ENCODE data around the gene CCDC83.

The CCDC83 gene

DNA sequence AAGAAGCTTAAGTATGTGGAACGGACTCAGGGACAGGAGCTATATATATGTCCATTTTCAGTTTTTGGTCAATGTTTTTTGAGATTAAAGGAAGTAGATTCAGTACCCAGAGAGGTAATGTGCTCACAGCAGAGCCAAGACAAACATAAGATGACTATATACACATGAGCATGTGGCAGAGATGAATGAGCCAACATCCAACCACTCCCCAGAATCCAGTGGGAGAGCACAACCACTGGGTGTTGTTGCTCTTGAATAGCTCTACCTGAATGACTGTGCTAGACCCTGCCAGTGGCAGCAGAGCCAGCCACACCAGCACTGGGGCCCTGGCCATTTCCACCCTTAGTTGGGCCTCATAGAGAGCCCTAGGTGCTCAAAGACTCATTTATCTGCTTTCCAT, 33.5 kb upstream of the CCDC83 start:
- Histone ChIP-seq H2BK15ac (ENCODE audit: low read depth, poor library complexity, severe bottlenecking) (no peak overlapping the region), H3K9me3 (ENCODE audit: control insufficient read depth, low read length) (no peaks in the 10 kb centered on the region)
- no peak for DNase-seq

DNA sequence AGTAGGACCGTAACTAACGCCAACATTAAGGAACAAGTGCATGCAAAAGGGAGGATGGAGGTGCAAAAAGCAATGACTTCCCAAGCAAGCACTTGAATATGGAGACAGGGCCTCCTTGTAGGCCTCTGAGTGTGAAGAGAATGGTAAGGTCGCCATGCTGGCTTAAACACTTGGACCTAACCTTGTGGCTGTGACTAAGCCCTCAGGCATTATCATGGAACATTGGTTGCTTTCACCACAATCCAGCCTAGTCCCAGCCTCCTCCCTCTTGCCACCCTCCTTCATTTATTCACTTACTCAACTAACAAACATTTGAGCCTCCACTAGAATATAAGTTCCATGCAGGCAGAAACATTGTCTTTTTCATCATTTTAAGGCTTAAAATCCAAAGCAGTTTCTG, 32.4 kb upstream of the CCDC83 start:
- H3K9me3 ChIP-seq (ENCODE audit: control insufficient read depth, low read length), result no peaks in the 10 kb centered on the region
- H2BK12ac ChIP-seq (ENCODE audit: low read length in 2 of 2), result no peak overlapping the region
- H3K4me3 ChIP-seq (ENCODE audit: insufficient read depth in 1 of 2, low read depth in 1 of 2, low read length in 2 of 2), result no peak overlapping the region
- H3K4ac ChIP-seq (ENCODE audit: low read depth in 1 of 2, low read length in 2 of 2), result no peak overlapping the region
- no peak overlapping the region for H2BK5ac ChIP-seq (ENCODE audit: low read depth, low read length, poor library complexity, severe bottlenecking)
- H2AFZ ChIP-seq (ENCODE audit: low read depth, low read length), result no peak overlapping the region
- no peak overlapping the region for H3K18ac ChIP-seq (ENCODE audit: low read depth in 1 of 2, low read length in 2 of 2)
- peaks cover 8% of the 10 kb centered on the region for H3K4me1 ChIP-seq (ENCODE audit: control insufficient read depth, insufficient read depth, low read depth, low read length)
- no peak overlapping the region for H3K4me2 ChIP-seq (ENCODE audit: low read length, poor library complexity, severe bottlenecking)
- no peak overlapping the region for H2BK120ac ChIP-seq (ENCODE audit: low read depth, low read length)
- no peaks in the 10 kb centered on the region for H3K36me3 ChIP-seq (ENCODE audit: control insufficient read depth in 1 of 2, insufficient read depth in 2 of 2, low read depth in 1 of 2, low read length in 2 of 2)
- H3K27me3 ChIP-seq (ENCODE audit: control insufficient read depth in 1 of 2, insufficient read depth in 1 of 2, low read length in 2 of 2), result no peaks in the 10 kb centered on the region
- H4K8ac ChIP-seq (ENCODE audit: low read length), result no peak overlapping the region
- no peaks in the 10 kb centered on the region for H3K79me1 ChIP-seq (replicated peaks; ENCODE audit: low read length, poor library complexity, severe bottlenecking)
- H3K14ac ChIP-seq (ENCODE audit: low read length in 2 of 2), result no peak overlapping the region
- no peak overlapping the region for H4K91ac ChIP-seq (ENCODE audit: low read length)
- no peak overlapping the region for H3K23ac ChIP-seq (ENCODE audit: low read length in 2 of 2)
- no peak overlapping the region for H2BK15ac ChIP-seq (ENCODE audit: low read depth, poor library complexity, severe bottlenecking)
- no peak overlapping the region for H3K9ac ChIP-seq (ENCODE audit: low read length)
- H3K27ac ChIP-seq (ENCODE audit: low read length, poor library complexity, severe bottlenecking), result no peak overlapping the region
- DNase-seq, result peak; percentile 64
- no peak overlapping the region for H2AK5ac ChIP-seq (ENCODE audit: low read length, severe bottlenecking)
- 90% methylated on average over 3 of the region's 3 CpGs for WGBS

More for the DNA sequence above, 33.5 kb upstream of the CCDC83 start:
- no peak overlapping the region for H2BK12ac ChIP-seq (ENCODE audit: low read length in 2 of 2)
- H3K27me3 ChIP-seq (ENCODE audit: control insufficient read depth in 1 of 2, insufficient read depth in 1 of 2, low read length in 2 of 2), result no peaks in the 10 kb centered on the region
- H2BK120ac ChIP-seq (ENCODE audit: low read depth, low read length), result no peak overlapping the region
- H3K4ac ChIP-seq (ENCODE audit: low read depth in 1 of 2, low read length in 2 of 2), result no peak overlapping the region
- 90% methylated on average over 1 of the region's 1 CpG for WGBS
- no peaks in the 10 kb centered on the region for H3K79me1 ChIP-seq (replicated peaks; ENCODE audit: low read length, poor library complexity, severe bottlenecking)
- H3K36me3 ChIP-seq (ENCODE audit: control insufficient read depth in 1 of 2, insufficient read depth in 2 of 2, low read depth in 1 of 2, low read length in 2 of 2), result no peaks in the 10 kb centered on the region
- H3K27ac ChIP-seq (ENCODE audit: low read length, poor library complexity, severe bottlenecking), result no peak overlapping the region
- no peak overlapping the region for H4K91ac ChIP-seq (ENCODE audit: low read length)
- no peak overlapping the region for H4K8ac ChIP-seq (ENCODE audit: low read length)
- no peak overlapping the region for H3K4me2 ChIP-seq (ENCODE audit: low read length, poor library complexity, severe bottlenecking)
- no peak overlapping the region for H2AK5ac ChIP-seq (ENCODE audit: low read length, severe bottlenecking)
- peaks cover 8% of the 10 kb centered on the region for H3K4me1 ChIP-seq (ENCODE audit: control insufficient read depth, insufficient read depth, low read depth, low read length)
- no peak overlapping the region for H3K23ac ChIP-seq (ENCODE audit: low read length in 2 of 2)
- no peak overlapping the region for H2AFZ ChIP-seq (ENCODE audit: low read depth, low read length)
- no peak overlapping the region for H3K9ac ChIP-seq (ENCODE audit: low read length)
- H3K18ac ChIP-seq (ENCODE audit: low read depth in 1 of 2, low read length in 2 of 2), result no peak overlapping the region
- H2BK5ac ChIP-seq (ENCODE audit: low read depth, low read length, poor library complexity, severe bottlenecking), result no peak overlapping the region
- H3K14ac ChIP-seq (ENCODE audit: low read length in 2 of 2), result peak overlapping the region in 1 of 2 experiments; percentile 76
- no peak overlapping the region for H3K4me3 ChIP-seq (ENCODE audit: insufficient read depth in 1 of 2, low read depth in 1 of 2, low read length in 2 of 2)

DNA sequence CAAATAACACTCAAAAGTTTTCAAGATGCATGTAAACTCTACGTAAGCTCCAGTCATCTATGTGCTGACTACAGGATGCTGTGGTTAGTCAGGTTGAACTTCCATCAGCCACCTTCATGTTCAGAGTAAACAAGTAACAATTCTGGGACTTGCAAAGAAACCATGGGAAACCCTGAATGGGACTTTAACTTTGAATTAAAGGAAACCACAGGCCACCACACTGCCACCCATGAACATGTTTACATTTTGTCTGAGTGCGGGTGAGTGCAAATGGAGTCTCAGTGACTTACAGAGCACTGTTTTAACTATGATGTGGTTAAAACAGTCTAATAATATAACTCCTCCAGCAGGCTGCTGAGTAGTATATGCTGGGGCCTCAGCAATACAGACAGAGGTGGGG, 31.4 kb upstream of the CCDC83 start:
- no peak overlapping the region for H3K4me2 ChIP-seq (ENCODE audit: low read length, poor library complexity, severe bottlenecking)
- H2AK5ac ChIP-seq (ENCODE audit: low read length, severe bottlenecking), result no peak overlapping the region
- no peaks in the 10 kb centered on the region for H3K27me3 ChIP-seq (ENCODE audit: control insufficient read depth in 1 of 2, insufficient read depth in 1 of 2, low read length in 2 of 2)
- no peak overlapping the region for H4K8ac ChIP-seq (ENCODE audit: low read length)
- H3K4ac ChIP-seq (ENCODE audit: low read depth in 1 of 2, low read length in 2 of 2), result no peak overlapping the region
- no peak overlapping the region for H2BK120ac ChIP-seq (ENCODE audit: low read depth, low read length)
- no peak overlapping the region for H4K91ac ChIP-seq (ENCODE audit: low read length)
- H2BK15ac ChIP-seq (ENCODE audit: low read depth, poor library complexity, severe bottlenecking), result no peak overlapping the region
- no peak overlapping the region for H3K9ac ChIP-seq (ENCODE audit: low read length)
- H2BK5ac ChIP-seq (ENCODE audit: low read depth, low read length, poor library complexity, severe bottlenecking), result no peak overlapping the region
- H3K4me3 ChIP-seq (ENCODE audit: insufficient read depth in 1 of 2, low read depth in 1 of 2, low read length in 2 of 2), result no peak overlapping the region
- H2AFZ ChIP-seq (ENCODE audit: low read depth, low read length), result no peak overlapping the region
- no peak overlapping the region for H3K27ac ChIP-seq (ENCODE audit: low read length, poor library complexity, severe bottlenecking)
- H3K36me3 ChIP-seq (ENCODE audit: control insufficient read depth in 1 of 2, insufficient read depth in 2 of 2, low read depth in 1 of 2, low read length in 2 of 2), result no peaks in the 10 kb centered on the region
- no peak overlapping the region for H3K14ac ChIP-seq (ENCODE audit: low read length in 2 of 2)
- no peak overlapping the region for H2BK12ac ChIP-seq (ENCODE audit: low read length in 2 of 2)
- peak; percentile 76 for DNase-seq
- no peak overlapping the region for H3K23ac ChIP-seq (ENCODE audit: low read length in 2 of 2)
- H3K18ac ChIP-seq (ENCODE audit: low read depth in 1 of 2, low read length in 2 of 2), result no peak overlapping the region
- H3K4me1 ChIP-seq (ENCODE audit: control insufficient read depth, insufficient read depth, low read depth, low read length), result peaks cover 10% of the 10 kb centered on the region
- no peaks in the 10 kb centered on the region for H3K79me1 ChIP-seq (replicated peaks; ENCODE audit: low read length, poor library complexity, severe bottlenecking)
- 48% methylated on average over 2 of the region's 2 CpGs for WGBS
- H3K9me3 ChIP-seq (ENCODE audit: control insufficient read depth, low read length), result no peaks in the 10 kb centered on the region

DNA sequence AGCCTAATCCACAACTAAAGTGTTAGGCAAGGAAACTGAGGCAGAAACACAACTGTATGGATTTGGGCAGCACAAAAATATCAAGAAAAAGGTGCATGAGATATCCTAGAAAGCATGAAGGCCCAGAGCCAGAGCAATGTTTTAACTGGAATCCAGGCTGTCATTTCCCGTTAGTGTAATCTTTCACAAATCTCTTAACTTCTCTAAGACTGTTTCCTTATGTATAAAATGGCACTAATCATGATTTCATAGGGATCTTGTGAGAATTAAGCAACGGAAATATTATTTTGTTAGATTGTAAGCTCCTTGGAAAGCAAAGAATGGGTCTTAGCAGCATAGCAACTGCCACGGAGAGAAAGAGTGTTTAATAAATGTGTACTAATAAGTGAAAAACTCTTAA, 29.6 kb upstream of the CCDC83 start:
- WGBS, result 70% methylated on average over 2 of the region's 3 CpGs
- no peak for DNase-seq
- peak overlapping the region in 1 of 2 experiments; percentile 65 for H3K18ac ChIP-seq (ENCODE audit: low read depth in 1 of 2, low read length in 2 of 2)
- no peak overlapping the region for H4K8ac ChIP-seq (ENCODE audit: low read length)
- no peaks in the 10 kb centered on the region for H3K27me3 ChIP-seq (ENCODE audit: control insufficient read depth in 1 of 2, insufficient read depth in 1 of 2, low read length in 2 of 2)
- H3K4me3 ChIP-seq (ENCODE audit: insufficient read depth in 1 of 2, low read depth in 1 of 2, low read length in 2 of 2), result no peak overlapping the region
- no peak overlapping the region for H3K23ac ChIP-seq (ENCODE audit: low read length in 2 of 2)
- no peak overlapping the region for H2BK15ac ChIP-seq (ENCODE audit: low read depth, poor library complexity, severe bottlenecking)
- no peaks in the 10 kb centered on the region for H3K36me3 ChIP-seq (ENCODE audit: control insufficient read depth in 1 of 2, insufficient read depth in 2 of 2, low read depth in 1 of 2, low read length in 2 of 2)
- peak overlapping the region; percentile 2 for H3K9ac ChIP-seq (ENCODE audit: low read length)
- H2AK5ac ChIP-seq (ENCODE audit: low read length, severe bottlenecking), result peak overlapping the region; percentile 49
- H4K91ac ChIP-seq (ENCODE audit: low read length), result no peak overlapping the region
- H2BK5ac ChIP-seq (ENCODE audit: low read depth, low read length, poor library complexity, severe bottlenecking), result no peak overlapping the region
- H2AFZ ChIP-seq (ENCODE audit: low read depth, low read length), result no peak overlapping the region
- no peaks in the 10 kb centered on the region for H3K79me1 ChIP-seq (replicated peaks; ENCODE audit: low read length, poor library complexity, severe bottlenecking)
- peaks cover 10% of the 10 kb centered on the region for H3K4me1 ChIP-seq (ENCODE audit: control insufficient read depth, insufficient read depth, low read depth, low read length)
- H3K9me3 ChIP-seq (ENCODE audit: control insufficient read depth, low read length), result no peaks in the 10 kb centered on the region
- no peak overlapping the region for H3K14ac ChIP-seq (ENCODE audit: low read length in 2 of 2)
- H2BK12ac ChIP-seq (ENCODE audit: low read length in 2 of 2), result no peak overlapping the region
- no peak overlapping the region for H2BK120ac ChIP-seq (ENCODE audit: low read depth, low read length)
- H3K4ac ChIP-seq (ENCODE audit: low read depth in 1 of 2, low read length in 2 of 2), result no peak overlapping the region
- no peak overlapping the region for H3K27ac ChIP-seq (ENCODE audit: low read length, poor library complexity, severe bottlenecking)
- H3K4me2 ChIP-seq (ENCODE audit: low read length, poor library complexity, severe bottlenecking), result no peak overlapping the region

Measured in mesenchymal stem cell (in vitro differentiated cells and primary cell).